Measurements from ENCODE around the gene AKAP5. TPM values are rescaled to one million over a fixed set of nuclear protein-coding genes. Genes with fewer than 3 reads are reported as not detected.

AKAP5 gene
- total and polyA plus RNA-seq, 2 of the 13 experiments (the other 11 are each of a cell fraction or from before 2014, with no cell fraction given) = 0.18 to 1.5 TPM

DNA sequence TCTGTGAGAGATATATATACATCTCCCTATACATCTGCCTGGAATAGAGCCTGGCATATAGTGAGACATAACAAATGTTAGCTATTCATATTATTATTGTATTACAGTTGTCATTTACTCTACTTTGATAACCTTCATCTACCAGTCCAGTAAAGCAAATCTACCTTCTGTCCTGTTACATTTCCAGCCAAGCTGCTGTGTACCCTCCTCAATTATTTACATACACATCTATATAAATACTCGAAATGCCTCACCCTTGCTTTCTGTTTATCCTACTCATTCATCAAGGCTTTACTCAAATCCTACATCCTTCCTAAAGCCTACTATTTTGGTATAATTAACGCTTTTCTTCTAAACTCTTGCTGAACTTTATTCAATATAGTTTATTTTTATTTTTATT is 48.0 kb downstream of the AKAP5 start:
- FAIRE-seq (no peak), ATAC-seq (no peak), DNase-seq (ENCODE audit: low spot score) (no peak)
- Histone ChIP-seq H3K4me2 (ENCODE audit: low read depth, low read length) (no peak overlapping the region), H3K4me3 (replicated peaks in 1 of 3; ENCODE audit: insufficient read depth in 1 of 3, low read depth in 2 of 3, low read length in 3 of 3) (no peak overlapping the region), H3K79me2 (ENCODE audit: insufficient read depth, low read length) (peaks cover 86% of the 10 kb centered on the region), H4K20me1 (ENCODE audit: insufficient read depth, low read length) (peaks cover 19% of the 10 kb centered on the region), H3K9me3 (ENCODE audit: low read length) (no peaks in the 10 kb centered on the region), H3K27me3 (ENCODE audit: control insufficient read depth in 1 of 2, insufficient read depth in 2 of 2, low read length in 2 of 2) (no peaks in the 10 kb centered on the region), H2AFZ (ENCODE audit: low read length) (no peak overlapping the region), H3K27ac (ENCODE audit: extremely low read length, insufficient read depth, low read length) (no peak overlapping the region), H3K9ac (ENCODE audit: insufficient read depth, low read depth, low read length) (no peak overlapping the region), H3K4me1 (ENCODE audit: insufficient read depth, low read length) (peaks cover 33% of the 10 kb centered on the region), H3K36me3 (replicated peaks in 1 of 2; ENCODE audit: control insufficient read depth in 1 of 2, insufficient read depth in 2 of 2, low read length in 2 of 2) (no peaks in the 10 kb centered on the region; a peak in 1 of 5 replicates)
- ChIA-PET CTCF (ENCODE audit: low intra/inter-chr PET ratio, low total read pairs) (no interaction called here), POLR2A (no interaction called here)
- WGBS (ENCODE audit: low lambda C conversion rate) = 93% methylated on average over 2 of the region's 2 CpGs
- in situ Hi-C loops (cut with HindIII; ENCODE audit: extremely low pct_ligation_motif_present, low pct_unique_long_range_greater_than_20kb) (no loop called here), intact Hi-C loops (cut with micrococcal nuclease; ENCODE audit: unreplicated experiment) (no loop called here)
- TF ChIP-seq ZNF512 (CRISPR knock-in tag; IDR thresholded peaks at IDR 0.05) = no peak
- TF ChIP-seq ZBTB7A (CRISPR knock-in tag; IDR thresholded peaks at IDR 0.05) = no peak
- TF ChIP-seq FOXC1 (CRISPR knock-in tag; IDR thresholded peaks at IDR 0.05; ENCODE audit: borderline replicate concordance) = no peak
- TF ChIP-seq BRCA1 (CRISPR knock-in tag; IDR thresholded peaks at IDR 0.05) = no peak
- no peak for TF ChIP-seq POGZ (CRISPR knock-in tag; IDR thresholded peaks at IDR 0.05)
- no peak for TF ChIP-seq SNAI1 (CRISPR knock-in tag; IDR thresholded peaks at IDR 0.05; ENCODE audit: borderline replicate concordance)
- TF ChIP-seq ZNF557 (CRISPR knock-in tag; IDR thresholded peaks at IDR 0.05) = no peak
- no peak for TF ChIP-seq ZFP37 (CRISPR knock-in tag; IDR thresholded peaks at IDR 0.05; ENCODE audit: borderline replicate concordance)
- no peak for TF ChIP-seq KMT2B (CRISPR knock-in tag; IDR thresholded peaks at IDR 0.05)
- TF ChIP-seq BHLHE40 (IDR thresholded peaks at IDR 0.05; ENCODE audit: low read length) = no peak
- TF ChIP-seq ZNF329 (CRISPR knock-in tag; IDR thresholded peaks at IDR 0.05; ENCODE audit: low read depth) = no peak
- TF ChIP-seq ZZZ3 (CRISPR knock-in tag; IDR thresholded peaks at IDR 0.05; ENCODE audit: borderline replicate concordance) = no peak
- TF ChIP-seq SIX1 (CRISPR knock-in tag; IDR thresholded peaks at IDR 0.05; ENCODE audit: borderline replicate concordance) = no peak
- TF ChIP-seq DNMT3B (CRISPR knock-in tag; conservative IDR thresholded peaks at IDR 0.05) = no peak
- no peak for TF ChIP-seq RFX3 (CRISPR knock-in tag; IDR thresholded peaks at IDR 0.05)
- no TSS peak for BruUV-seq (replicated peaks)

All from HepG2 (cell line).